NCI-H2107 (cell line): ENCODE data around the gene TIMM22.
"Not testable (repeated sequence)": the region's sequence is repeated elsewhere in the genome, so short reads cannot be mapped to it uniquely, and the experiment has no call there.

ENCODE experiments used
- DNase-seq: peaks from one replicate; lab custom pipeline; 2025; lab: John Stamatoyannopoulos, UW

Gene TIMM22

GRCh38 chr17:996554-997344, at the start of gene TIMM22:
Gene TIMM22 (plus strand): TSS chr17:997129. CDS start chr17:997143, 14 bp downstream.
- DNase-seq: peak; percentile 87

DNA sequence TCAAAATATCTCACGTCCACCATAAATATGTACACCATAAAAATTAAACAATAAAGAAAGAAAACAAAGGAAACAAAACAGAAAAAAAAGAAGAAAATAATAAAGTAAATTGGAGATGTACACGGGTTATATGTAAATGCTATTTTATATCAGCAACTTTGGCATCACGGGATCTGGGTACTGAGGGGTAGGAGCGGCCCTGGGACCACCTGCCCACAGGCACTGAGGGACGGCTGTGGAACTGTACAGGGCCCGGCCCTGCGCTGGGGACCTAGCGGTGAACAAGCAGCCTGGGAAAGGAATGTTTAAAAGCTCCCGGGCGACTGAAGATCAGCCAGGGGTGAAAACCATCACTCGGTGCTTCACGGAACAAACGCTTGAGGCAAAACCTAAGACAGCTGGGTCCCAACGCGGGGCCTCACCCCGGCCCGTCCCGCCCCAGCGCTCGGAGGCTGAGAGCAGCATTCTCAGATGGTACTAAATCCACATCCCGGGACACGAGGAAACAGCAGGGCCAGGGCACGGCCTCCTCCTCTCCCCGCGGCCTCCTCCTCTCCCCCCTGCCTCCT, 48.6 kb upstream of the TIMM22 start:
- no peak for DNase-seq

DNA sequence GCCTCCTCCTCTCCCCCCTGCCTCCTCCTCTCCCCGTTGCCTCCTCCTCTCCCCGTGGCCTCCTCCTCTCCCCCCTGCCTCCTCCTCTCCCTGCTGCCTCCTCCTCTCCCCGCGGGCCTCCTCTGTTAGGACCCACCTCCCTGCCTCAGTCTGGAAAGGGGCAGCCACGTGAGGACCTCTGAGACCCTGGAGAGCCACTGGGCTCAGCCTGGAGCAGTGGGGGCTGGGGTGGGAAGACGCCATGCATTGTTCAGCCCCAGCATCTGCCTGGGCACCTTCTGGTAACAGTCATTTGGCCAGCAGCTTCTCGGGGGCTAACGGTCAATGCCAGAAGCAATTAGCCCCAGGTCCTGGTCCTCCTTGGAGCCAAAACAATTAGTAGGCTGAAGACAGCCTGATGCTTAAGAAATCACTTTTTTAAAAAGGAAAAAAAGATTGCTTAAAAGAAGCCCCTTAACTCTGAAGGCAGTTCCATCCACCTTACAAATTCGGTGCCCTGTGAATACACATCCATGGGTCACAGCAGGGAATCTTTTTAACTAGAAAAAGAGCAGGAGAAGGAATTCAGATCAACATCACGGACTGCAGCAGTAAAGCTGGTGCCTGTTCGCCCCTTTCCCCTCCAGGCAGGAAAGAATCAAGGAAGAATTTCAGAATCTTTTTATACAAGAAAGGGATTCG, 47.2 kb upstream of the TIMM22 start:
- no peak for DNase-seq

- DNase-seq: no peak
Measured at GRCh38 chr17:951325-952132, 45.4 kb upstream of the TIMM22 start.

- not testable (repeated sequence) for DNase-seq
Measured at GRCh38 chr17:952592-952991, 44.3 kb upstream of the TIMM22 start.

- no peak for DNase-seq
Measured at GRCh38 chr17:953767-954166, 43.2 kb upstream of the TIMM22 start.

DNA sequence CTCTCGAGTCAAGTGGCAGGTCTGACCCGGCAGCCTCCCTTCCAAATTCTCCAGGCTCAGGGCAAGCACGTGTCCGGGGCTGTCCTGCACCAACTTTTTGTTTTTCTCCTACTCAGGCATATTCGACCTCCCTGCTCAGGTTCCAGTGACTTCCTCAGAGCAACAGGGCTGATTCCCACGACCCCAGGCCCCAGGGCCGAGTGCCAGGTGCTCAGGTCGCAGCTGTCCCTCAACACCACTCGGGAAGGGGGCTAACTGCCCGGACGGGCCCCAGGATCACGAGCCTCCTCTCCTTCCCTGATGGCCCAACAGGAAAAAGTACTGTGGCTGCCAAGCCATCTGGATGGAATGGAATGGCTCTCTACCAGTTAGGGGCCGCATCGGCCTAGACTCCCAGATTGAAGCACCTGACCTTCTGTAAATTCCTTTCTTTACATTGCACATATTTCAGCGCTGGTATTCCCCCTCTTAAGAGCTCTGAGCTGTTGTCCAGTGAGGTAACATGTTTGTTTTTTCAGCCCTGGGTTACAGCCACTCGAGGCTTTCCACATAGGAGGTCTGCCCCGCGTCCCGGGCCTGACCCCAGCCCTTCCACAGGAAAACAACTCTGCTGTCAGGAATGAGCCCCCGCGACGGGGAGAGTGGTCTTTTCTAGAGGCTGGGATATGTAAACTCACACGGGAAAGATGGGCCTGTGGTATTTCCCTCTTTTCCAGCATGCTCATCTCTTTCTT, 42.3 kb upstream of the TIMM22 start:
- no peak for DNase-seq

DNA sequence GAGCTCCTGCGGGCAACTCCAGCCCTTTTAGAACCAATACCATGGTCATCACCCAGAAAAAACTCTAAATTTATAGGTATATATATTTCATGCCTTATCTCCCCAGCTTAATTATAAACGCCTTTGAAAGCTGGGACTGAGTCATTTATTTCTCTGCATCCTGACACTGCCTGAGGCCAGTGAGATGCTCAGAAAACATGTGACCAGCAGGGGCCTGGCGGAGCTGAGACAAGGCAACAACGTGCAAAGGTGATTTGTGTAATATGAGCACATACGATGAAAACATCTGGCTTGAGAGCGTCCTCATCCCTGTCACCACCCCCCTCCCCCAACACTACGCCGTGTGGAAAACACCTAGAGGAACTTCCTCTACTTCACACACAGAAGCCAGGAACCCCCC, 40.0 kb upstream of the TIMM22 start:
- DNase-seq: no peak

- DNase-seq: no peak
Measured at GRCh38 chr17:957856-958421, 39.0 kb upstream of the TIMM22 start.

GRCh38 chr17:958712-959451, 38.0 kb upstream of the TIMM22 start:
- DNase-seq: no peak

DNA sequence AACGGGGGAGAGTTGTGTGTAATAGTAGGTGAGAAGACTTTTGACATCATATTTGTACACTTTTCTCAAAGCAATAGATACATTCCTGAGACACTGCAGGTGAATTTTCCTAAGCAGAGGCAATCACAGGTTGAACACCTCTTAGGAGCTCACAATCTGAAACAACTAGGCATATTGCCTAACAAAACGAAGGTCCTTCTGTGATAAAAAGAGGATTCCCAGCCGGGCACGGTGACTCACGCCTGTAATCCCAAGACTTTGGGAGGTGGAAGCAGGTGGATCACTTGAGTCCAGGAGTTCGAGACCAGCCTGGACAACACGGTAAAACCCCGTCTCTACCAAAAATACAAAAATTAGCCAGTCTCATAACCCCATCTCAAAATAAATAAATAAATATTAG, 34.8 kb upstream of the TIMM22 start:
- no peak for DNase-seq

DNA sequence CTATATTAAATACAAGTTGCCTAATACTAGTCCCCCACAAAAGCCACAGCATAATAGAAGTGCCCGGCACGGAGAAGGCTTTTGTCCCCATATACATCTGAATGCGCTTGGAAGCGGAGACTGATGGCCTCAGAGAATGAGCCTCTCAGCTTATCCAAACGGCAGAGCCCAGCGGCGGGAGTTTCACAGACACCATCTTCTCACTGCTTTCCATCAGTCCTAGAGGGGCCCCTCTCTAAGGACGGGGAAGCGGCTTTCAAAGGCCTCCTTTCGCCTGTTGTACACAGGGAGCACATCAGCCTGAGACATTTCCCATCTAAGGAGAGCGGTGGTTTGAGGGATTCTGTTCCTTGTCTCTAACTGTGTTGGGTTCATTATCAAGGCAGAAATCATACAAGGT, 34.3 kb upstream of the TIMM22 start:
- no peak for DNase-seq

DNA sequence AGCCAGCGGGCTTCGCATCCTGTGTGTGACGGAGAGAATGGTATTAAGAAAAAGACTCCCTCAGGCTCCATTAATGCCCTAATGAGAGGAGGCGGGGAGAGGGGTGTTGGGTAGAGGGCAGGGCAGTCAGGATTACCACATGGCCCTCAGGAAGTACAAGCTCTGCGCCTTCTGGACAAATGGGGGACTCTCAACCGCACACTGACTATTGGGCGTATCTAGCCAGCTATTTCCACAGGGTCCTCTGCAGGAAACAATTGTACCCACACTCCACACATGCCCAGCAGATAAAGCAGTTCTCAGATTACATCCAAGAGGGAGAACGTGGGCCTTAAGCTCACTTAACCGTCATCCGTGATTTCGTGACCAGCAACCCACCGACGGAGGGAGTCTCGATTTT, 32.1 kb upstream of the TIMM22 start:
- DNase-seq: no peak

DNA sequence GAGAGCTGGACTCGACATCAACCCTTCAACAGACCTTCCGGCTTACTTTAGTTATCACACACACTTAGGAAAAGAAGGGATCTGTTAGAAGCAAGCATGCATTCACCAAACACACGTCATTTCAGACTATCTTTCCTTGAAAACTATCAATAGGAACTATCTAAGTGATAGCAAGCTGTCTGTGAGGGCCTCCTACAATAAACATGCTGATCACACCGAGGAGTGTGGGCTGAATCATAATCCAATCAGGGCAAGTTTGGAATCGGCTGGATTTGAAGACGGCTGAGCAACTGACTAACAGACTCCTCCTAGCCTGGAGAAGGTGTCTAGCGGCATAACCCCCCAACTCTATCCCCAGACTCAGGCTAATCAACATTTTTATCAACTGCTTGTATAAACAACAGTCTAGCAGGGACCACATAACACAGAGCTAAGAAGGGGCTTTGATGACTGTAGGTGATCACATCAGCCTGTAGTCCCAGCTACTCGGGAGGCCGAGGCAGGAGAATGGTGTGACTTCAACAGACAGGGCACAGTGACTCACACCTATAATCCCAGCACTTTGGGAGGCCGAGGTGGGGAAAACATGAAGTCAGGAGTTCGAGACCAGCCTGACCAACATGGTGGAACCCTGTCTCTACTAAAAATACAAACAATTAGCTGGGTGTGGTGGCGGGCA, 31.5 kb upstream of the TIMM22 start:
- no peak for DNase-seq

DNA sequence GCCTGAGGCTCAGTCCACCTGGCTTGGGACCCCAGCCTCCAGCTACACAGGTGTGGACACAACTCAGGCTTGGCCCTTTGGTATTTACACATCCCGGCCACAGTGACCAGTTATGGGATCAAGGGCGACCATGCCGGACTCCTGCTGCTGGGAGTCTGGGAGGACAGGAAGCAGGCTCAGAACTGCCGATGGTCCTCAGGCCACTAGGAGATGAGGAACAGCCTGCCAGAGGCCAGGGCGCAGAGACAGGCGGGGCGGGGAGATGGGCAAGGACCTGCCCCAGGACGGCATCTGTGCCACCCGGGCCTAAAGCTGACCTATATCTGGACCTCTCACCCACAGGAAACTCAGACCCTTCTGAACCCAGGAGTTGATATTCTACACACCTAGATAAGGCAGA, 29.8 kb upstream of the TIMM22 start:
- no peak for DNase-seq

DNA sequence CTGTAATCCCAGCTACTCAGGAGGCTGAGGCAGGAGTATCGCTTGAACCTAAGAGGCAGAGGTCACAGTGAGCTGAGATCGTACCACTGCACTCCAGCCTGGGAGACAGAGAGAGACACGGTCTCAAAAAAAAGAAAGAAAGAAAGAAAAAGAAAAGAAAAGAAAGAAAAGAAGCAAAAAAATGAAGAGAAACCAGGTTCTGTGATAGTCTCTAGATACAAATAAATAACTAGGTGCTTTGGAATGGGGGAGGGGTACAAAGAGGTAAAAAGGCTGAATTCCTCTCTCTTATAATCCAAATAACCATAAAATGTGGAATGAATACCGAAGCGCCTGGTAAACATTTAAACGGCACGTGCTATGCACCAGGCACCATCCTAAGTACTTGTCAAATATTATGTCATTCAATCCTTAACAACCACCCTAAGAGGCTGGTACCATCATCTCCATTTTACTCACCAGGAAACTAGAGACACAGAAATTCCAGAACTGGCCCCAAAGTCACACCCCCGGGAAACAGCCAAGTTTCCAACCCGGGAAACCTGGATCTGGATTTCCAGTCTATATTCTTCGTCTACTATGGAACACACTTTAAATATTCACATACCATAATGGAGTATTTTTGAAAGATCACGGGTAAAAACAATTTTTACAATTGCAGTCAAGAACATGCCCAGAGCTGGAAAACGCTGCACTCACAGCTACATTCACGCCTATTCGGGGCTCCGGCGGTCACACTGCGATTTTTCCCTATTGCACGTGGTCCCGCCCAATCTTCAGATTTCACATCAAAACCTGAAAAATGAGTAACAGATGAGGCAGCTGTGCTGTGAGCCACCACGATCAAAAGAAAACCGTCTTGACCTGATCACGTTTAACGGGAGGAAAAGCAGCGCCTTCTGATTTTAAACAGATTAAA, 27.9 kb upstream of the TIMM22 start:
- no peak for DNase-seq

DNA sequence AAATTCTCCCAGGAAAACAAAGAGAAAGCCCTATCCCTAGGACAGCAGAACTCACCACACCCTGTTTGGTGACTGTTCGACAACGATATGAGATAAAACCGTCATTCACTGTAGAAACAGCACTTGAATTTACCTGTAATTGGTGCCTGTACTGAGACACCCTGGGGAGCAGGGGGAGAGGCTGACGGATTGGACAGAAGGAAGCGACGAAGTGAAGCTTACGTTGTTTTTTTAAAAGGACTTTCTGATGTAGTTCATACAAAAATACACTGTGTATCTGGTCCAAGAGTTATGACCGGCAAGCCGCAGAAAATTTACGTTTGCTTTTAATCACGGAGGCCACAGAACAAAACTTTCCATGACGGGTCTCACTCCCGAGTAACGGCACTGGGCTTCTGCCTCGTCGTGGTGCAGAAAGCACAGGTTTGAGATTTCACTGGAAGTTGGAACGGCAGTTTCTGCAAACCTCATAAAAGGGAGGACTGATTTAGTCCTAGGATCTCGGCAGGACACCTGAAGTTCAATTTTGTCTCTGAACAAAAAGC, 27.0 kb upstream of the TIMM22 start:
- no peak for DNase-seq

DNA sequence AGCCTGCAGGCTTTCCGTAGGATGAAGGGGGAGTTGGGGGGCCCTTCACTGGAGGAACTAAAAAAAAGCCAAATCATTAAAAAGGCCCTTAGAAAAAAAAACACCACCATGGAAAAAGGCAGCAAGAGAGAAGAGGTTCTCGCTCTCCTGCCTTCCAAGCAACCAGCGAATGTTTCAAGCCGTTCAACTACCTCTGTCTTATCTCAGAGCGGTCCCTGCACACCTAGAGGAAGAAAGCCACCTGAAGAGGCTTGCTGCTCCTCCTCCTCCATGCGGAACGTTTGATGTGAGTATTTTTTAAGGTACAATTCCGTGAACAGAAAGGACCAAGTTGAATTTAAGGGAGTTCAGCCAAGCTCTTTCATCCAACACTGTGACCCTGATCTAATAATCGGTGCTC, 26.6 kb upstream of the TIMM22 start:
- DNase-seq: no peak

DNA sequence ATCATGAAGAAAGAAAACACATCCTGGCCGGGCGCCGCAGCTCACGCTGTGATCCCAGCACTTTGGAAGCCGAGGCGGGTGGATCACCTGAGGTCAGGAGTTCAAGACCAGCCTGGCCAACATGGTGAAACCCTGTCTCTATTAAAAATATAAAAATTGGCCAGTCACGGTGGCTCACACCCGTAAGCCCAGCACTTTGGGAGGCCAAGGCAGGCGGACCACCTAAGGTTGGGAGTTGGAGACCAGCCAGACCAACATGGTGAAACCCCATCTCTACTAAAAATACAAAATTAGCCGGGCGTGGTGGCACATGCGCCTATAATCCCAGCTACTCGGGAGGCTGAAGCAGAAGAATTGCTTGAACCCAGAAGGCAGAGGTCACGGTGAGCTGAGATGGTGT, 25.1 kb upstream of the TIMM22 start:
- not testable (repeated sequence) for DNase-seq
